Type B pancreatic cell (in vitro differentiated cells): Measurements from ENCODE around the gene HSD17B12. TPM values are rescaled to one million over a fixed set of nuclear protein-coding genes. Genes with fewer than 3 reads are reported as not detected.

Source experiments
- DNase-seq: peaks from one replicate; pipeline ENCODE4 v3.0.0; 2021; ENCODE audit warnings: mixed read lengths; ENCODE audit not compliant: unreplicated experiment; ENCODE audit errors: extremely low spot score
- H3K27ac Mint-ChIP-seq: 2 replicates; pipeline ENCODE4 v1.8.0; 2021; ENCODE audit warnings: mild to moderate bottlenecking, mixed read lengths
- H3K27me3 Mint-ChIP-seq: 2 replicates; pipeline ENCODE4 v1.8.0; 2021; ENCODE audit warnings: mixed read lengths
- H3K36me3 Mint-ChIP-seq: 2 replicates; pipeline ENCODE4 v1.8.0; 2021; ENCODE audit warnings: mixed read lengths
- H3K4me1 Mint-ChIP-seq: one replicate; pipeline ENCODE4 v1.8.0; 2021; ENCODE audit warnings: mixed read lengths; ENCODE audit not compliant: unreplicated experiment
- H3K4me3 Mint-ChIP-seq: 2 replicates; pipeline ENCODE4 v1.8.0; 2021; ENCODE audit warnings: mild to moderate bottlenecking, mixed read lengths
- H3K9me3 Mint-ChIP-seq: 2 replicates; pipeline ENCODE4 v1.8.0; 2021; ENCODE audit warnings: mixed read lengths
- CTCF ChIP-seq: fragments of 200-600 bp; sonication (generic); conservative IDR thresholded peaks from 2 replicates; pipeline ENCODE4 v1.5.0; 2021; ENCODE audit warnings: antibody characterized with exemption, mild to moderate bottlenecking
- total RNA-seq: library from RNA; stranded (reverse); gene quantifications from 2 replicates; pipeline ENCODE4 v1.2.1, GENCODE V29; 2021; ENCODE audit warnings: low replicate concordance

The HSD17B12 gene
- total RNA-seq, 1 donor from 2014 or later: 99.0 TPM

GRCh38 chr11:43689167-43689566, 8.6 kb downstream of the HSD17B12 start:
- Mint-ChIP-seq H3K27me3 (no peaks in the 10 kb centered on the region), H3K27ac (no peak overlapping the region), H3K9me3 (peaks cover 4% of the 10 kb centered on the region), H3K4me3 (no peak overlapping the region), H3K4me1 (peaks cover 19% of the 10 kb centered on the region), H3K36me3 (peaks cover 46% of the 10 kb centered on the region)
- no peak for TF ChIP-seq CTCF
- no peak for DNase-seq

GRCh38 chr11:43690929-43691725, 10.6 kb downstream of the HSD17B12 start:
- H3K4me3 Mint-ChIP-seq: no peak overlapping the region
- no peak for TF ChIP-seq CTCF
- peaks cover 34% of the 10 kb centered on the region for H3K36me3 Mint-ChIP-seq
- no peak for DNase-seq
- no peaks in the 10 kb centered on the region for H3K27me3 Mint-ChIP-seq
- peaks cover 8% of the 10 kb centered on the region for H3K4me1 Mint-ChIP-seq
- peaks cover 4% of the 10 kb centered on the region for H3K9me3 Mint-ChIP-seq
- no peak overlapping the region for H3K27ac Mint-ChIP-seq

DNA sequence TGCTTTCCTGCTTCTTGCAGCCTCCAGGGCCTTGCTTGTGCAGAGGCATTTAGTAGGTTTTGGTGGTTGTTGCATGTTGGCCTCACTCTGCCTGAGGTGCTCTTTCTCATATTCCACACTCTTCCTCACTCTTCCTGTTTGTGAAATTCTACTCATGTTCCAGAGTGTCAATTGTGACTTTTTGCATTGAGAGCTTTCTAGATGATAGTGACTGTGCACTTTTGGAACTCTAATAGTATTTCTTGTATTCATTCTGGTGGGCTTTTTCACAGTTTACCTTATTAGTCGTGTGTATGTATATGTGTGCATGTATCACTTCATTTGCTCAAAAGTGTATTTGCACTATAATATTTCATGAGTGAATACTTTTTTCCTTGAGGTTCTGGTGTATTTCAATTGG, 11.3 kb downstream of the HSD17B12 start:
- H3K4me1 Mint-ChIP-seq: peaks cover 7% of the 10 kb centered on the region
- no peak overlapping the region for H3K4me3 Mint-ChIP-seq
- no peak for DNase-seq
- TF ChIP-seq CTCF: no peak
- H3K27me3 Mint-ChIP-seq: no peaks in the 10 kb centered on the region
- no peak overlapping the region for H3K27ac Mint-ChIP-seq
- peaks cover 34% of the 10 kb centered on the region for H3K36me3 Mint-ChIP-seq
- H3K9me3 Mint-ChIP-seq: peaks cover 7% of the 10 kb centered on the region

DNA sequence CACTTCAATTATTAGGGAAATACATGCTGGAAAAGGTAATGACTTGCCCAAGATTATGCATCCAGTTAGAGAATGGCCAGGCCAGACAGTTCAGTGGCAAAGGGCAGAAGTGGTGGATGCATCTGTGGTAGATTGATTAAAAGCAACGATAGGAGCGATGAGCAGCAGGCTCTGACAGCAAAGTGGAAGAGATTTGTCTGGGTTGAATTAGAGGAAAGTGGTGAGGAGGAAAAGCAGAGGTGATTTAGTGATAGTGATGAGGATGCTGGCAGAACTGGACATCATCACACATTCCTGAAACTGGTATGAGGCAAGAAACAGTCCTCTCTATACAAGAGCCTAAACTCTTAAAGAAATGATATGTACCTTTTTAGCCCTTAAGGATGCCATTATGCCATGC, 12.5 kb downstream of the HSD17B12 start:
- no peak overlapping the region for H3K27ac Mint-ChIP-seq
- H3K4me1 Mint-ChIP-seq: no peaks in the 10 kb centered on the region
- peaks cover 30% of the 10 kb centered on the region for H3K36me3 Mint-ChIP-seq
- no peak overlapping the region for H3K4me3 Mint-ChIP-seq
- H3K27me3 Mint-ChIP-seq: no peaks in the 10 kb centered on the region
- peaks cover 7% of the 10 kb centered on the region for H3K9me3 Mint-ChIP-seq
- TF ChIP-seq CTCF: no peak
- DNase-seq: no peak

DNA sequence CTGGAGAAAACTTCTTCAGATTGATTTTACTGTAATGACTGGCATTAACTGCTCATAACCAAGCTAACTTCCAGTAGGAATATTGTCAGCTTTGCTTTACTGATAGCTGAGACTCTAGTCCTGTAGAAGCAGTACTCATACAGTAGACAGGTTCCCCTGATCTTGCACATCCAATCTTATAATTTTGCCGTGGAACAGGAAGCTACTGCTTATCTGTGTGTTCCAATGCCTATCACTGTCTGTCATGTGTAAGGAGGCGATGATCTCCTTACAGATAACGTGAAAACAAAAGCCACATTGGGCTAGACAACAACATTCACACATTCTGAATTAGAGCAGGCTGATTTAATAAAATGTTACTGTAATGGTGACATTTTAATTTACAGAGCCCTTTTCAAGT, 13.2 kb downstream of the HSD17B12 start:
- no peak for TF ChIP-seq CTCF
- H3K9me3 Mint-ChIP-seq: peaks cover 7% of the 10 kb centered on the region
- DNase-seq: no peak
- H3K27ac Mint-ChIP-seq: no peak overlapping the region
- H3K36me3 Mint-ChIP-seq: peaks cover 30% of the 10 kb centered on the region
- no peaks in the 10 kb centered on the region for H3K27me3 Mint-ChIP-seq
- H3K4me3 Mint-ChIP-seq: no peak overlapping the region
- no peaks in the 10 kb centered on the region for H3K4me1 Mint-ChIP-seq
